Fibroblast of villous mesenchyme (primary cell): Measurements from ENCODE around the gene DAAM2. TPM values are rescaled to one million over a fixed set of nuclear protein-coding genes. Genes with fewer than 3 reads are reported as not detected.

Source experiments
- DNase-seq: peaks from one replicate; pipeline ENCODE4 v3.0.0-alpha.2; 2010; ENCODE audit warnings: low read depth
- H3K4me3 ChIP-seq: 2 replicates; pipeline ENCODE4 v1.5.1; 2011; ENCODE audit warnings: low read depth, mild to moderate bottlenecking, low read length
- CTCF ChIP-seq: IDR thresholded peaks from 2 replicates; pipeline ENCODE4 v1.5.1; 2012; ENCODE audit warnings: low read depth, mild to moderate bottlenecking, low read length; ENCODE audit not compliant: insufficient read depth
- total RNA-seq: library from RNA; depleted of rRNA; stranded (reverse); fragments of >200 nt; gene quantifications from 2 replicates; pipeline ENCODE4 v1.2.3, GENCODE V29; 2012

The DAAM2 gene
- total RNA-seq, 1 donor = 13.8 TPM

GRCh38 chr6:39821742-39822532, 29.8 kb downstream of the DAAM2 start:
- no peak for TF ChIP-seq CTCF
- no peak for DNase-seq
- H3K4me3 ChIP-seq = no peak overlapping the region

- no peak for TF ChIP-seq CTCF
- no peak overlapping the region for H3K4me3 ChIP-seq
- DNase-seq = peak; percentile 20
These were observed 31.0 kb downstream of the DAAM2 start for GRCh38 chr6:39822846-39823815.

GRCh38 chr6:39824030-39824926, 32.1 kb downstream of the DAAM2 start:
- no peak overlapping the region for H3K4me3 ChIP-seq
- no peak for DNase-seq
- no peak for TF ChIP-seq CTCF

GRCh38 chr6:39829331-39829730, 37.2 kb downstream of the DAAM2 start:
- H3K4me3 ChIP-seq = no peak overlapping the region
- DNase-seq = no peak

GRCh38 chr6:39830444-39830843, 38.3 kb downstream of the DAAM2 start:
- no peak for DNase-seq
- no peak overlapping the region for H3K4me3 ChIP-seq
- TF ChIP-seq CTCF = no peak

More at GRCh38 chr6:39829331-39829730, 37.2 kb downstream of the DAAM2 start:
- TF ChIP-seq CTCF = no peak

GRCh38 chr6:39831701-39832100, 39.5 kb downstream of the DAAM2 start:
- no peak overlapping the region for H3K4me3 ChIP-seq
- TF ChIP-seq CTCF = no peak
- DNase-seq = no peak
